GM19099 (cell line): ENCODE measurements around the gene RCOR1.

ENCODE experiments used
- POLR2A ChIP-seq: IDR thresholded peaks from 3 replicates; pipeline ENCODE4 v1.6.1; 2011; ENCODE audit warnings: low read depth; ENCODE audit not compliant: insufficient read length; ENCODE audit errors: extremely low read depth

RCOR1 gene

DNA sequence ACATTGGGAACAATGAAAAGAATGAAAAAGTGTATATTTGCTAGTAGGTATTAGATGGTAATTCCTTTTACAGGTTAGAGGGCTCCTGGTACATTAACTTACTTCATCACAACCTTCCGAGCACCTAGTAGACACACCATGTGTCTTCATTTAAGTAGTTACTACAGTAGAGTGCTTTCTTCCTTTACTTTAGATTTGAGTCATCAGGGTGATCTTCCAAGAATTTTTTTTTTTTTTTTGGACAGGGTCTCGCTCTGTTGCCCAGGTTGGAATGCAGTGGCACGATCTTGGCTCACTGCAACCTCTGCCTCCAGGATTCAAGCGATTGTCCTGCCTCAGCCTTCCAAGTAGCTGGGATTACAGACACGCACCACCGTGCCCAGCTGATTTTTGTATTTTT, 105.1 kb downstream of the RCOR1 start:
- TF ChIP-seq POLR2A = no peak

GRCh38 chr14:102699416-102700110, 107.1 kb downstream of the RCOR1 start:
- TF ChIP-seq POLR2A = no peak

DNA sequence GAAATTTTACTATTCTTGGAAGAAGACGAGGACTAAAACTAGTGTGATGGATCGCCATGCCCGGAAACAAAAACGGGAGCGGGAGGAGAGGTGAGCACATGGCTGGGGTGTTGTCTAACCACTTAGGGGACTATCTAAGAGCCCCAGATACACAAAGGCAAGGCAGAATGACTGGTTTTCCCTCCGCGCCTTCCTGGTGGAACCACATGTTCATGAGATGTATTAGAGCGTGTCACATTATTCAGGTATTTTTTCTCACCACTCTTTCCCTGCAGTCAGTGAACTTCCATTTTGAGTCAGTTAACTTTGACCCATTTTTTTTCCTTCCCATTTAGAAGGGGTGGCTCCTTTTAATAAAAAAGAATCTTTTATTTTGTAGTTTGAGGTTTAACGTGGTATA, 116.0 kb downstream of the RCOR1 start:
- TF ChIP-seq POLR2A = no peak

GRCh38 chr14:102711207-102711606, 118.8 kb downstream of the RCOR1 start:
- no peak for TF ChIP-seq POLR2A

DNA sequence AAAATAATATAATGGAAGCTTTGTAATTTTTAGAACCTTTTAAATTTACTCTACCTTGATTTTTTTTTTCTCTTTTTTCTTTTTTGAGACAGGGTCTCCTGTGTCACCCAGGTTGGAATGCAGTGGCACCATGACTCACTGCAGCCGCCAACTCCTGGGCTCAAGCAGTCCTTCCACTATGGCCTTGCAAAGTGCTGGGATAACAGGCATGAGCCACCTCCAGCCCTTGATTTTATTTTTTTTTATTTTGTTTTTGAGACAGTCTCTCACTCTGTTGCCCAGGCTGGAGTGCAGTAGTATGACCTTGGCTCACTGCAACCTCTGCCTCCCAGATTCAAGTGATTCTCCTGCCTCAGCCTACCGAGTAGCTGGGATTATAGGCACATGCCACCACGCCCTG, 119.5 kb downstream of the RCOR1 start:
- no peak for TF ChIP-seq POLR2A

DNA sequence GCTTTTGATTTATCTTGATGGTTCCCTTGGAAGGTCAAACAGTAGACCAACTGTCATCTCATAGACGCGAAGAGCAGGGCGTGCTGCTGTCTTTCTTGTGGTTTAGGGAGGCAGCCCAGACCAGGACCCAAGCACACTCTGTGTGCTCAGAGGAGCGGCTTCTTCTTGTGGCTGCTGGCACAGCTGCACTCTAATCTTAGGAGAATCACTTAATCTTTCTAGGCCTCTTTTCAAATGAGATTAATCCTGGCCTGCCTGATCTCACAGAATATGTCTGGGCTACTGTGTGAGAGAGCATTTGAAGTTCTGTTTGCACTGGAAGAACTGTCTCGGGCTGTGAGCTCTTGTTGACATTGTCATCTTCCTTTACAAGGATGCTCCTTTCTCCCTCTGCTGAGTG, 124.8 kb downstream of the RCOR1 start:
- TF ChIP-seq POLR2A = no peak

- TF ChIP-seq POLR2A = no peak
Measured at GRCh38 chr14:102722646-102723045, 130.2 kb downstream of the RCOR1 start.

GRCh38 chr14:102723650-102724049, 131.2 kb downstream of the RCOR1 start:
- no peak for TF ChIP-seq POLR2A

- no peak for TF ChIP-seq POLR2A
Measured at GRCh38 chr14:102726191-102726949, 133.9 kb downstream of the RCOR1 start.

DNA sequence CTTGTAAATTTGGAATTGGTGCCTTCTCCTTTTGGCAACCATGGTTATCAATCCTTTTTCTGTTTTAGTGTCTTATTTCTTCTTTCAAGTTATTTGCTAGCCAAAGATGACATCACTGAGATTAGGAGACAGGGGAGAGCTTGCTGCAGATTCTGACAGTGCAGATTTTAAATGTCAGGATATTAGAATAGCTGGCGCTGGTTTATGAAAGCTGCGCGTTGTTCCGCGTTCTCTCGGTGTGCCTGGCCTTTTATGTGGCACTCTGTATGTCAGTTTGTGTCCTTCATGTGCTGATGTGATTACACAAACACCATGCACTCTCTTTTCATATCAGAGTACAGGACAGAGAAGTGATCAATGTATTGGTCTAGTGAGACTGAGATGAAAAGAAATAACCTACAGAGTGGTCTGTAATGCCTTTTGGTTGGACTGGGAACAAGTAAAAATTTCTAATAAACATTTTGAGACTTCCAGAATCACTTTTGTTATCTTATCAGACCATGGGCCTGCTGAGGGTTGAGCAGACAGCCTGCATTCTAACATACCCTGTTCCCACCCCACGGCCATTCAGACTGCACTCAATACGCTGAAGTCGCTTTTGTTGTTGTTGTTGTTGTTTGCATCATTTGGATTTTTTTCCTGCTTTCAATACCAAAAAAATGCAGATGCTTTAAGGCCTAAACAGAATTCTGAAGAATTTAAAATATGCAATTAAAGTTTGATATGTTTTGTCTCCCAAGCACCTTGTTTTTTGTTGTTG, 135.1 kb downstream of the RCOR1 start:
- TF ChIP-seq POLR2A = no peak

DNA sequence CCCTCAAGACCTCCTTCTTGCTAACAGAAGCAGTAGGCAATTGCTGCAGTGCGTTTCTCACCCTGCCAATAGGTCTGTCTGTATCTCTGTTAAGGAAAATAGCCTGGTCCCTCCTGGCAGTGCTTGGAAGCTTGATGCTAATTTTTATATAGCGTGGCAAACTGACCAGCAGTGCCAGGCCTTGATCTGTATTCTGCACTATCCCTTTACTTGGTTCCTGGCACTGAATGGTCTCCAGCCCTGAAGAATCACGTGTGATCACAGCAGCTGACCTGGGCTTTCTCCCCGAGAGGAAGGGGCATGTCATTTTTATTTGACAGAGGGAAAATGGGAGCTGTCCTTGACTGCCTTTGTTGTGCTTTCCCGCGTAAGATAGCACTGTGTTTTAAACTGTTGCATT, 136.1 kb downstream of the RCOR1 start:
- no peak for TF ChIP-seq POLR2A

DNA sequence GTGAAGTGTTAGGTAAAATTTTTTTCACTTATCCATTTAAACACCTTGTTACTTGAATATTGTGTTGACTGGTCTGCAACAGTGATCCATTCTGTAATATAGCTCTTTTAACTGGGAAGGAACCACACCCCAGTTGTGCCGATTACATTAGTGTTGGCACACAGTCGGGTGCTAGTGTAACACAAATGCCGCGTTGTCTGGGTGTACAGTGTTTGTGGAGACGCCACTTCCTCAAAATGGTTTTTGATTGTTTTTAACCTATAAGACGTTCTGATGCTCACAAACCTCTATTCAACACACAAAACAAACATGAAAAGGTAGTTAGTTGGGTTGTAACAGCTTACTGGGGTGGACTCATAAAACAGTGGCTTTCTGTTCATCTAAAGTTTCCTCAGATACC, 136.8 kb downstream of the RCOR1 start:
- TF ChIP-seq POLR2A = no peak

DNA sequence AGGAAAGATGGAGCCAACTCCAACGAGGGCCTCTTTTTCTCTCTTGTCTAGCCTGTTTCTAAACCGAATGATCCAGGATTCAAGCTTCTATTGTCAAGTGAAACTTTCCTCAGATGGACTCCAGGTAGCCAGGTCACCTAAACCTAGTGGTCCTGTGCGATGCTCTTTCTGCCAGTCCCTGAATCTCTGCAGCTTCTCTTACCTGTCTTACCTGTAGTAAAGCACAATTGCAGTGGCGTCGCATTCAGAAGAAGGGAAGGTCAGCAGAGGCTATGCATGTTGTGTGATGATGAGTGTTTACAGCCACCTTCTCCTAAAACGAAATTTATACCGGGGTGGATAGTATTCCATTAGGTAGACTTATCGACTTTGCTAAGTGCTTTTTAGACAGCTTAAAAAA, 137.4 kb downstream of the RCOR1 start:
- TF ChIP-seq POLR2A = no peak

DNA sequence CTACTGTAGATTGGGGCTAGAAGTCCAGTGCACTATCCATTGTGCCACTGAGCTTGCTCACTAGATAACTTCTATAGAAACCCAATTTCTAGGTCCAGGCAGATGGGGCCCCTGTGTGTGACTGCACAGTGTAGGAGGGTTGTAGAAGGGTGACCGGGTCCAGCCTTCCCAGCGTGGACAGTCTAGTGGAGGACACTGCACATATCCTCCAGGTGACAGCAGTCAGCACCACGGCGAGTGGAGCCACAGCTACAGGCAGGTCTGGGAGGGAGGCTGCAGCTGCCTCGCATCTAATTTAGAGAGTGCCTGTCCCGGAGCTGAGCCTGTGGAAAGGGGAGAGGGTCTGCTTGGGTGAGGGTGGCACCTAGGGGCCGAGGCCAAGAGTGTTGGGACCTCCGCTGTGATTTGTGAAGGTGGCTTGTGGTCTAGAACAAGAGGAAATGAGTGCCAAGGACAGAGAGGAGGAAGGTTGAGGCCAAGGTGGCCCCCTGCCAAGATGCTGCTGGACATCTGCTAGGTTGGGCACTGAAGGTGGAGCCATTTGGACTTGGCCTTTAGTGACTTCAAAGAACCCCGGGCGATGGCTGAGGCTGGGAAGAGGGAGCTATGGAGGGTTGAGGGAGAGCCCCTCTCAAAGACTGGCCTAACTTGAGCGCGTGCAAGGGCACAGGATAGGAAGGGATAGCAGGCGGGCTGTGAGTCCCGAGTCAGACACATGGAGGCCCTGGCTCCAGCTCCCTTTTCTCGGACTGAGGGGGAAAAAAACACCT, 138.8 kb downstream of the RCOR1 start:
- no peak for TF ChIP-seq POLR2A
